HCT116 (cell line): Measurements from ENCODE around the gene IKZF3. TPM values are rescaled to one million over a fixed set of nuclear protein-coding genes. Genes with fewer than 3 reads are reported as not detected.

Source experiments
- ATAC-seq: fragments of 200-7000 bp; cut with Tn5 transposase; 2 replicates; pipeline ENCODE4 v1.9.1; 2020; ENCODE audit warnings: mild to moderate bottlenecking, moderate library complexity
- BruUV-seq: library from RNA; stranded (reverse); fragments of 400-500 nt; replicated peaks from 2 replicates; lab custom pipeline; 2021; lab: Mats Ljungman, UMichigan
- CTCF ChIA-PET: fragments of 300-600 bp; sonication (Branson Sonifier 250); formaldehyde crosslinking; loops from one replicate; lab custom pipeline; 2021; ENCODE audit warnings: antibody characterized with exemption; lab: Charles Lee
- POLR2A ChIA-PET: fragments of 300-600, 350-600 bp; sonication (Branson Sonifier 250); formaldehyde crosslinking; loops from one replicate; lab custom pipeline; 2021; ENCODE audit warnings: antibody characterized with exemption; lab: Charles Lee
- RAD21 ChIA-PET, 2 experiments: fragments of 300-600 bp; sonication (Branson Sonifier 250); formaldehyde crosslinking; loops; one replicate each; lab custom pipeline; 2023; ENCODE audit warnings: low total read pairs in 2 of 2; ENCODE audit not compliant: uncharacterized antibody in 2 of 2, unreplicated experiment in 2 of 2, low non-redundant PET in 1 of 2; lab: Charles Lee
- DNase-seq: peaks from one replicate; pipeline ENCODE4 v3.0.0-alpha.2; 2010; ENCODE audit warnings: low read depth, low spot score
- H2AFZ ChIP-seq: fragments of 200-600 bp; shearing (Covaris generic), sonication (generic); 2 replicates; pipeline ENCODE4 v1.6.1; 2017; ENCODE audit warnings: low read depth, mixed run types, mixed read lengths, antibody characterized with exemption, low read length; ENCODE audit not compliant: poor library complexity, severe bottlenecking
- H3K27ac ChIP-seq: 2 replicates; pipeline ENCODE4 v1.5.1; 2012; ENCODE audit warnings: low read depth, low read length
- H3K27me3 ChIP-seq: fragments of 200-600 bp; sonication (generic); 2 replicates; pipeline ENCODE4 v1.6.1; 2016; ENCODE audit warnings: mixed run types, low read length, mixed read lengths; ENCODE audit not compliant: insufficient read depth
- H3K36me3 ChIP-seq, 2 experiments: fragments of 200-500 bp in 1 of 2; fragments of 200-600 bp in 1 of 2; sonication (Bioruptor generic) in 1 of 2; sonication (generic) in 1 of 2; 2 replicates each; pipeline versions ENCODE4 v1.5.1 to v1.6.1; 2014 to 2016; ENCODE audit warnings: low read length in 2 of 2, inconsistent platforms in 1 of 2, mixed read lengths in 1 of 2, mixed run types in 1 of 2; ENCODE audit not compliant: insufficient read depth in 2 of 2, control insufficient read depth in 1 of 2
- H3K4me1 ChIP-seq, 2 experiments: fragments of 200-600 bp in 1 of 2; sonication (generic) in 1 of 2; 2 replicates each; pipeline versions ENCODE4 v1.5.1 to v1.6.1; 2012 to 2017; ENCODE audit warnings: low read length in 2 of 2, inconsistent platforms in 1 of 2, mild to moderate bottlenecking in 1 of 2, mixed read lengths in 1 of 2, mixed run types in 1 of 2, moderate library complexity in 1 of 2; ENCODE audit not compliant: insufficient read depth in 2 of 2, control insufficient read depth in 1 of 2
- H3K4me2 ChIP-seq: fragments of 200-600 bp; sonication (generic); 2 replicates; pipeline ENCODE4 v1.6.1; 2017; ENCODE audit warnings: mixed run types, low read length, mixed read lengths
- H3K4me3 ChIP-seq, 2 experiments: fragments of 200-600 bp in 1 of 2; sonication (generic) in 1 of 2; replicated peaks in 1 of 2; 2 replicates each; pipeline ENCODE4 v1.5.1; 2011 to 2016; ENCODE audit warnings: low read length in 2 of 2, control low read depth in 1 of 2, low read depth in 1 of 2, mild to moderate bottlenecking in 1 of 2, mixed read lengths in 1 of 2, mixed run types in 1 of 2
- H3K79me2 ChIP-seq: fragments of 200-600 bp; sonication (generic); 2 replicates; pipeline ENCODE4 v1.6.1; 2017; ENCODE audit warnings: mild to moderate bottlenecking, mixed run types, low read length, moderate library complexity, mixed read lengths; ENCODE audit not compliant: insufficient read depth
- H3K9ac ChIP-seq: fragments of 200-600 bp; sonication (generic); 2 replicates; pipeline ENCODE4 v1.6.1; 2016; ENCODE audit warnings: low read length, mixed read lengths
- H3K9me2 ChIP-seq: fragments of 200-600 bp; sonication (generic), shearing (Covaris generic); 2 replicates; pipeline ENCODE4 v1.6.1; 2017; ENCODE audit warnings: mixed run types, mild to moderate bottlenecking, moderate library complexity; ENCODE audit not compliant: insufficient read depth
- H3K9me3 ChIP-seq, 2 experiments: fragments of 200-500 bp in 1 of 2; fragments of 200-600 bp in 1 of 2; sonication (Bioruptor generic) in 1 of 2; sonication (generic) in 1 of 2; 2 replicates each; pipeline ENCODE4 v1.6.1; 2014 to 2017; ENCODE audit warnings: low read length in 2 of 2, mixed read lengths in 2 of 2, inconsistent platforms in 1 of 2, low read depth in 1 of 2, mild to moderate bottlenecking in 1 of 2, mixed run types in 1 of 2, moderate library complexity in 1 of 2; ENCODE audit not compliant: control insufficient read depth in 1 of 2, insufficient read depth in 1 of 2
- H4K20me1 ChIP-seq: fragments of 200-600 bp; sonication (generic), shearing (Covaris generic); 2 replicates; pipeline ENCODE4 v1.6.1; 2017; ENCODE audit warnings: mixed run types, mild to moderate bottlenecking, moderate library complexity; ENCODE audit not compliant: insufficient read depth
- CEBPB ChIP-seq: IDR thresholded peaks from 2 replicates; pipeline ENCODE4 v1.6.1; 2012; ENCODE audit warnings: low read depth
- CTCF ChIP-seq, 3 experiments: fragments of 200-600 bp in 1 of 3; sonication (generic) in 1 of 3; IDR thresholded peaks in 2 of 3; conservative IDR thresholded peaks in 1 of 3; 2 replicates each; pipeline ENCODE4 v1.5.1; 2012 to 2017; ENCODE audit warnings: low read depth in 2 of 3, low read length in 2 of 3, antibody characterized with exemption in 1 of 3, borderline replicate concordance in 1 of 3, control low read depth in 1 of 3, mild to moderate bottlenecking in 1 of 3, mixed read lengths in 1 of 3, mixed run types in 1 of 3, moderate library complexity in 1 of 3; ENCODE audit not compliant: insufficient read depth in 1 of 3
- ELF1 ChIP-seq: IDR thresholded peaks from 2 replicates; pipeline ENCODE4 v1.6.1; 2012; ENCODE audit warnings: low read depth, borderline replicate concordance
- EZH2phosphoT487 ChIP-seq: fragments of 200-600 bp; IDR thresholded peaks from 2 replicates; pipeline ENCODE4 v1.6.1; 2018; ENCODE audit warnings: antibody characterized with exemption, borderline replicate concordance
- JUND ChIP-seq: IDR thresholded peaks from 2 replicates; pipeline ENCODE4 v1.6.1; 2012
- MAX ChIP-seq: IDR thresholded peaks from 2 replicates; pipeline ENCODE4 v1.6.1; 2012
- POLR2A ChIP-seq: IDR thresholded peaks from 2 replicates; pipeline ENCODE4 v1.7.0; 2011; ENCODE audit warnings: borderline replicate concordance; ENCODE audit not compliant: insufficient read depth, insufficient read length; ENCODE audit errors: extremely low read depth
- POLR2AphosphoS5 ChIP-seq: IDR thresholded peaks from 2 replicates; pipeline ENCODE4 v1.6.1; 2011; ENCODE audit warnings: mild to moderate bottlenecking, low read depth, low read length, moderate library complexity
- SP1 ChIP-seq: IDR thresholded peaks from 2 replicates; pipeline ENCODE4 v1.6.1; 2012; ENCODE audit warnings: low read depth
- SRF ChIP-seq: IDR thresholded peaks from 2 replicates; pipeline ENCODE4 v1.6.1; 2012; ENCODE audit warnings: low read depth
- TCF7L2 ChIP-seq: IDR thresholded peaks from 2 replicates; pipeline ENCODE4 v1.7.0; 2011; ENCODE audit warnings: borderline replicate concordance, inconsistent platforms; ENCODE audit not compliant: insufficient read depth, insufficient read length; ENCODE audit errors: extremely low read depth
- YY1 ChIP-seq: IDR thresholded peaks from 2 replicates; pipeline ENCODE4 v1.6.1; 2011; ENCODE audit warnings: low read length, low read depth, moderate library complexity, mild to moderate bottlenecking; ENCODE audit not compliant: insufficient replicate concordance; ENCODE audit errors: extremely low read depth
- ZBTB33 ChIP-seq: IDR thresholded peaks from 2 replicates; pipeline ENCODE4 v1.6.1; 2011; ENCODE audit warnings: mild to moderate bottlenecking, low read length, moderate library complexity; ENCODE audit not compliant: insufficient replicate concordance; ENCODE audit errors: extremely low read depth
- ZFX ChIP-seq: fragments of 450-650 bp; IDR thresholded peaks from 2 replicates; pipeline ENCODE4 v1.6.1; 2017
- ZNF274 ChIP-seq: fragments of 200-500 bp; sonication (Bioruptor generic); IDR thresholded peaks from 2 replicates; pipeline ENCODE4 v1.6.1; 2014; ENCODE audit warnings: mild to moderate bottlenecking, low read depth, low read length, inconsistent platforms
- intact Hi-C: fragments of 100-400 bp; cut with micrococcal nuclease; formaldehyde crosslinking; loops from 2 replicates; pipeline ENCODE4 v1.10.0; 2022
- total RNA-seq: library from RNA; stranded (reverse); gene quantifications from one replicate; pipeline ENCODE4 v1.2.1, GENCODE V29; 2021; ENCODE audit not compliant: unreplicated experiment
- TF ChIP-seq, protein P1 (sequence below): IDR thresholded peaks from 2 replicates; pipeline ENCODE4 v1.6.1; 2012; ENCODE audit warnings: low read depth

Gene IKZF3
- total RNA-seq, 1 experiment from 2014 or later: 0.30 TPM

DNA sequence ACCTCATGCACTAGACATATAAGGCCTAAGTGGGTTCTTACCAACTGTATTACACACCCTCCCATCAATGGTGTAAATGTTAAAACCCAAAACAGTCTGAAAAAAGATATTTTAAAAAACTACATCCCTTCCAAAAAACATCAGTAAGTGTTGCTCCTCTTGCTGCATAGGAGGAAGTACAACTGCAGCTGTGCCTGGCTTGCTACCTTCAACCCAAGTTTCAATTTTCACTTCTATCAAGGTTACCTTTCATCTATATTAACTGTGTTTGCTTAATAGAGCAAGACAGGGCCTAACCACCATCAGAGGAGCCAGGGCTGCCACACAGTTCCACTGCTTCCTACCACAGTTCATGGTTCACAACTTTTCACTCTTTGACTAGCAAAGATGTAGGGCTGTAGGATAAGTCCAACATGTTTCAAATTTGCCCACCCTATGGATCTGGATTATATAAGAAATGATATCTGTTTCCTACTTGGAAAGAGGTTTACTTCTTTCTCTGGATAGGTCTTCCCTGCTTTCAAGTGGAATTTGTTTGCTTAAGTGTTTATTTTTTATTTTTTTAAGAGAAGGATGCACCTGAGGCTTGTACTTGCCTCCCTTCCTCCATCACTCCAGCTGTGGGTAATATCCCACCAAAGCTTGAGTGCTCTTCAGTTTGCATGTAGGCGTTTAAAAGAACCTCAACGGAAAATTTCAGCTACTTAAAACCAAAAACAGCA, 69.7 kb downstream of the IKZF3 start:
- Histone ChIP-seq H2AFZ (no peak overlapping the region), H3K27me3 (no peaks in the 10 kb centered on the region; the same call in 1 of the 2 replicates), H3K4me3 (no peak overlapping the region), H3K9me3 (no peaks in the 10 kb centered on the region), H3K36me3 (no peaks in the 10 kb centered on the region), H3K4me1 (no peaks in the 10 kb centered on the region), H3K9ac (no peak overlapping the region), H3K9me2 (no peaks in the 10 kb centered on the region), H4K20me1 (no peaks in the 10 kb centered on the region), H3K27ac (no peak overlapping the region), H3K4me2 (no peak overlapping the region), H3K79me2 (no peaks in the 10 kb centered on the region)
- DNase-seq (no peak), ATAC-seq (no peak)
- TF ChIP-seq CTCF (IDR thresholded peaks at IDR 0.05 in 2 of 3, conservative IDR thresholded peaks at IDR 0.05 in 1 of 3; ENCODE audit: borderline replicate concordance in 1 of 3, insufficient read depth in 1 of 3, low read depth in 2 of 3, low read length in 2 of 3) (no peak), EZH2phosphoT487 (no peak), CEBPB (no peak), TCF7L2 (no peak), ZNF274 (no peak), SRF (no peak), ZBTB33 (no peak), YY1 (no peak), JUND (no peak), ZFX (no peak), MAX (no peak), POLR2AphosphoS5 (no peak), SP1 (no peak), ELF1 (no peak), POLR2A (no peak)
- TF ChIP-seq, protein P1, sequence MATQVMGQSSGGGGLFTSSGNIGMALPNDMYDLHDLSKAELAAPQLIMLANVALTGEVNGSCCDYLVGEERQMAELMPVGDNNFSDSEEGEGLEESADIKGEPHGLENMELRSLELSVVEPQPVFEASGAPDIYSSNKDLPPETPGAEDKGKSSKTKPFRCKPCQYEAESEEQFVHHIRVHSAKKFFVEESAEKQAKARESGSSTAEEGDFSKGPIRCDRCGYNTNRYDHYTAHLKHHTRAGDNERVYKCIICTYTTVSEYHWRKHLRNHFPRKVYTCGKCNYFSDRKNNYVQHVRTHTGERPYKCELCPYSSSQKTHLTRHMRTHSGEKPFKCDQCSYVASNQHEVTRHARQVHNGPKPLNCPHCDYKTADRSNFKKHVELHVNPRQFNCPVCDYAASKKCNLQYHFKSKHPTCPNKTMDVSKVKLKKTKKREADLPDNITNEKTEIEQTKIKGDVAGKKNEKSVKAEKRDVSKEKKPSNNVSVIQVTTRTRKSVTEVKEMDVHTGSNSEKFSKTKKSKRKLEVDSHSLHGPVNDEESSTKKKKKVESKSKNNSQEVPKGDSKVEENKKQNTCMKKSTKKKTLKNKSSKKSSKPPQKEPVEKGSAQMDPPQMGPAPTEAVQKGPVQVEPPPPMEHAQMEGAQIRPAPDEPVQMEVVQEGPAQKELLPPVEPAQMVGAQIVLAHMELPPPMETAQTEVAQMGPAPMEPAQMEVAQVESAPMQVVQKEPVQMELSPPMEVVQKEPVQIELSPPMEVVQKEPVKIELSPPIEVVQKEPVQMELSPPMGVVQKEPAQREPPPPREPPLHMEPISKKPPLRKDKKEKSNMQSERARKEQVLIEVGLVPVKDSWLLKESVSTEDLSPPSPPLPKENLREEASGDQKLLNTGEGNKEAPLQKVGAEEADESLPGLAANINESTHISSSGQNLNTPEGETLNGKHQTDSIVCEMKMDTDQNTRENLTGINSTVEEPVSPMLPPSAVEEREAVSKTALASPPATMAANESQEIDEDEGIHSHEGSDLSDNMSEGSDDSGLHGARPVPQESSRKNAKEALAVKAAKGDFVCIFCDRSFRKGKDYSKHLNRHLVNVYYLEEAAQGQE: no peak
- ChIA-PET CTCF (no interaction called here), POLR2A (no interaction called here), RAD21 (no interaction called here)
- intact Hi-C loops: no loop called here
- no TSS peak for BruUV-seq
